GM12891 (cell line): ENCODE measurements around the gene PTPRT.

Experiments
- SPI1 ChIP-seq: IDR thresholded peaks from 2 replicates; pipeline ENCODE4 v1.6.1; 2011; ENCODE audit warnings: low read depth, low read length, control low read depth
- TAF1 ChIP-seq: IDR thresholded peaks from 2 replicates; pipeline ENCODE4 v1.6.1; 2011; ENCODE audit warnings: low read depth, low read length, control low read depth

DNA sequence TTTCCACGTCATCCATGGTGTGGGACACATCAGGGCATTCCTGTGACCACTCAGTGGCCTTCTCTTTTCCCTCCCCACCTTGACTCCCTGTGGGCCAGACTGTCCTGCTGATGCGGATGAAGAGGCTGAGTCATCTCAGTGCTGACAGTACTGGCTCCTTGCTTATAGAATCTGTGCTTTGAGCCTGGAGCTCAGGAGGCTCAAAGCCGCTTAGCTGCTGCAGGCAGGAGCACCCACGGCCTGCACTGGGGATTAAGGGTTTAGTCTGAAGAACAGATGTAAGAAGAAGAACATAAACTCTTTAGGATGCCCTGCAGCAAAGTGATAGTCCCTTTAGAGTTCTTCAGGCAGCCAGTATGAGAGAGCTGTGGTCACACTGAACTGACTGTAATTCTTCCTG is 929.5 kb downstream of the PTPRT start:
- TF ChIP-seq TAF1 (no peak), SPI1 (no peak)
